T-helper 22 cell (primary cell): ENCODE measurements around the gene NGEF.

ENCODE experiments used
- DNase-seq: peaks from one replicate; pipeline ENCODE4 v3.0.0-alpha.2; 2020; ENCODE audit warnings: low read depth

NGEF gene

DNA sequence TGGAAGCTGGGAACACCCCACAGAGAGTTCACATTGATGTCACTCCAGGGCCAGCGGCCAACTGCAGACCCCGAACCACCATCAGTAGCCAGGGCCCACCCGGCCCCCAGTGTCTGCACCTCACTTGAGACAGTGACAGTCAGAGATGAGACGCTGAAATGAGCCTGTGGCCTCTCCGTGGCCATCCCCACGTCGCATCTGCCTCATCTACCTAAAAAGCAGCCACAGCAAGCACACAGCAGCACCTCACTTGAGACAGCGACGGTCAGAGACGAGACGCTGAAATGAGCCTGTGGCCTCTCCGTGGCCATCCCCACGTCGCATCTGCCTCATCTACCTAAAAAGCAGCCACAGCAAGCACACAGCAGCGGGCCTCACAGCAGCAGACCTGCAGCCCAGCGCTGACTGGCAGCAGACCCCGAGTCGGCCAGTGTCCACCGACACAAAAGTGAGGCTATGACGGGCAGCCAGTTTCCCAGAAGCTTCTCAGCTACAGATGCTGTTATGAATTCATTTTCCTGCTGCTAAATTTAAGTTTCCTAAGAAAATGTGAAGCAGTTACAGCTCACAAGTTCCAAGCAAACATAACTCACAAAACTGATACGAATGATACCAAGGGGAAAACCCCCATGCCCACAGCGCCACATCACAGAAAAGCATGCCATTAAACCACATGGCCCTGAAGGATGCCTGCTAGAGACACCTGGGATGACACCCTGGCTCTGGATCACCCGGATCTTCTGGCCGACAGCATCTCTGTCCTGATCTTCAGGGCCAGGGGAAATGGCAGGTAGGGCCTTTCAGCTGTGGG is 115.3 kb downstream of the NGEF start:
- no peak for DNase-seq

- no peak for DNase-seq
These were observed 116.1 kb downstream of the NGEF start for GRCh38 chr2:232896720-232897597.

GRCh38 chr2:232896111-232896510 is 116.9 kb downstream of the NGEF start:
- DNase-seq: no peak

- DNase-seq: no peak
These were observed 118.3 kb downstream of the NGEF start for GRCh38 chr2:232894746-232895145.

DNA sequence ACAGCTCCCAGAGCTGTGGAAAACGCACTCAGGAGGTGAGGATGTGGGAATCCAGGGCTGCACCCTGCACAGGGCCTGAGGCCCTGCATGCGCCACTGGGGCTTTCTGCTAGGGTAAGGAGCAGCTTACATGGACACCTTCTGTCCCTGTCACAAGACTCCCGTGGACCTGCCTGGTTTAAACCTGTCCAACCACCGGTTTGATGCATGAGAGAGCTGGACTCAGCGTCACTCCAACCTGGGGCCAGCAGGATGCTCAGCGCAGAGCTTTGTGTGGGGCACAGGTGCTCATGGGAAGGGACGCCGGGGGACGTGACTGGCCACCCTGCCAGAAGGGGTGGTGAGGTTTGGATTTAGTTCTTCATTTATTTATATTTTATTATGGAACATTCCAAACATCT is 118.8 kb downstream of the NGEF start:
- no peak for DNase-seq

DNA sequence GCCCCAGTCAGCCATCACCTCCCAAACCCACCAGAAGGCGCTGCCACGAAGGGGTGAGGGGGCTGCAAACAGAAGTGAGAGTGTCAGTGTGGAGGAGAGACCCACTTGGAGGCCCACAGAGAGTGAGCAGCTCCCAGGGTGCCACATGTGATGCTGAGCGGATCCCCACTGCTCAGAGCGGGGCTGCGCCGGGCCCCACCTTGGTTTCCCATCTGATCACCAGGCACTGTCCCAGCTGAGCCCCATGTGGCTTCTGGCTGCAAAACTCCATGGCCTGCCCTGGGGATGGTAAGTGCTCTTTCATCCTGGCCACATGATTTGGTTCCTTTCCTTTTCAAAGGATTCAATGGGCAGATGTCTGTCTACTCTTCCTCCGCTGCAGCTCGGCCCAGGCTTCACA is 119.2 kb downstream of the NGEF start:
- no peak for DNase-seq

GRCh38 chr2:232892843-232893242 is 120.2 kb downstream of the NGEF start:
- no peak for DNase-seq

DNA sequence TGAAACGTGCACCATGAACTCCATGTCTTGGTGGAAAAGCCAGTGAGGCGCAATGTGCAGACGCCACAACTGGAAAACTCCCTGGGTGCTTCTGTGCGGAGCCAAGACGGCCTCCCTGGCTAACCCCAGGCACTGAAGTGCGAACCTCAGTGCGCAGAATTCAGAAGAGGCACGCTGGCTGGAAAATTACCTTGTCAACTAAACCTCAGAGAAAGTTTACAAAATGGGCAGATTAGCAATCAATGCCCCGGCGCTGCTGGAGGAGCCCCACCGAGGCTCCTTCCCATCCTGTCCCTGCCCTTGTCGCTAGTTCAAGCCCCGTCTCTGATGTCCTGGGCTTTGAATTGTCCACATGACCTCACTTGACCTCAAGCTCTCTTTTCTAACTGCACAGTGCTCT is 120.8 kb downstream of the NGEF start:
- no peak for DNase-seq

DNA sequence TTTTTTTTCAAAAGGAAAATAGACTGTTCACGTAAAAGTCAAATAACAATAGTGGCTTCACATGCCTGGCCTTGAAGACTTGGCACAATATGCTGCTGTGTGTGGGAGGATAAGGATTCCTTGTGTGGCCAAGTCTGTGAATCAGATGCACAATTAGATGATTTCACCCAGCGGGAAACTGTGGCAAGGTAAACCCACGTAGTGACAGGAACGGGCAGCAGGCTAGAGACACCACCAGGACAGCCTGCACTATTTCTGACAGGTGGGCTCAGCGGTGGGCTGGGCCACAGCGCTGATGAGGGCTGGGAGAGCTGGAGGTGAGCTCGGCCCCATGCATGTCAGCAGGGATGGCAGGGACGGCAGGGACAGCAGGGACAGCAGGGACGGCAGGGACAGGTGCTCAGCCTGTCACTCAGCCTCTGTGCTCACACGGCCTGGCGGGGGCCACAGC is 121.4 kb downstream of the NGEF start:
- no peak for DNase-seq

GRCh38 chr2:232890896-232891601 is 122.0 kb downstream of the NGEF start:
- DNase-seq: no peak

GRCh38 chr2:232890536-232890895 is 122.5 kb downstream of the NGEF start:
- DNase-seq: no peak

- no peak for DNase-seq
These were observed 123.1 kb downstream of the NGEF start for GRCh38 chr2:232889876-232890401.

- DNase-seq: no peak
These were observed 124.1 kb downstream of the NGEF start for GRCh38 chr2:232888839-232889529.

- DNase-seq: no peak
These were observed 124.8 kb downstream of the NGEF start for GRCh38 chr2:232888099-232888836.

GRCh38 chr2:232887171-232887850 is 125.7 kb downstream of the NGEF start:
- no peak for DNase-seq

GRCh38 chr2:232886632-232887031 is 126.4 kb downstream of the NGEF start:
- DNase-seq: no peak

GRCh38 chr2:232886176-232886575 is 126.9 kb downstream of the NGEF start:
- no peak for DNase-seq

GRCh38 chr2:232885264-232885961 is 127.6 kb downstream of the NGEF start:
- no peak for DNase-seq

- DNase-seq: no peak
These were observed 128.3 kb downstream of the NGEF start for GRCh38 chr2:232884549-232885263.
